SU-DHL-6 (cell line): Measurements from ENCODE around the gene CARMIL1.

Experiments
- H2AFZ ChIP-seq: fragments of 200-600 bp; sonication (generic); 2 replicates; pipeline ENCODE4 v1.6.1; 2014; ENCODE audit warnings: low read depth, mild to moderate bottlenecking, moderate library complexity, mixed read lengths, antibody characterized with exemption, low read length; ENCODE audit not compliant: severe bottlenecking
- H3F3A ChIP-seq: fragments of 200-600 bp; shearing (Covaris generic); 2 replicates; pipeline ENCODE4 v1.6.0; 2016; ENCODE audit warnings: antibody characterized with exemption, mild to moderate bottlenecking; ENCODE audit not compliant: insufficient read depth
- H3K27ac ChIP-seq: fragments of 200-600 bp; sonication (generic); 2 replicates; pipeline ENCODE4 v1.5.1; 2016; ENCODE audit warnings: low read depth, mild to moderate bottlenecking, low read length, moderate library complexity, mixed read lengths
- H3K27me3 ChIP-seq: fragments of 200-600 bp; sonication (generic), shearing (Covaris generic); 2 replicates; pipeline ENCODE4 v1.6.0; 2014; ENCODE audit warnings: mild to moderate bottlenecking, low read length
- H3K36me3 ChIP-seq: fragments of 200-600 bp; sonication (generic); 2 replicates; pipeline ENCODE4 v1.6.1; 2014; ENCODE audit warnings: mild to moderate bottlenecking, low read length, mixed read lengths
- H3K4me2 ChIP-seq: fragments of 300-600, 200-600 bp; shearing (Covaris generic), sonication (generic); 2 replicates; pipeline ENCODE4 v1.6.0; 2014; ENCODE audit warnings: low read length, low read depth, mild to moderate bottlenecking; ENCODE audit not compliant: poor library complexity, severe bottlenecking
- H3K4me3 ChIP-seq: fragments of 200-600 bp; sonication (generic); 2 replicates; pipeline ENCODE4 v1.5.1; 2014; ENCODE audit warnings: antibody characterized with exemption, low read length, mild to moderate bottlenecking, mixed read lengths; ENCODE audit not compliant: insufficient read depth, poor library complexity, severe bottlenecking
- H3K79me2 ChIP-seq: fragments of 200-600 bp; sonication (generic); 2 replicates; pipeline ENCODE4 v1.6.1; 2014; ENCODE audit warnings: mild to moderate bottlenecking, low read length, moderate library complexity; ENCODE audit not compliant: insufficient read depth
- H3K9ac ChIP-seq: fragments of 200-600 bp; sonication (generic); 2 replicates; pipeline ENCODE4 v1.7.0; 2014; ENCODE audit warnings: mild to moderate bottlenecking, low read length
- H3K9me2 ChIP-seq: fragments of 200-600 bp; sonication (generic); replicated peaks from 2 replicates; pipeline ENCODE4 v1.6.1; 2014; ENCODE audit warnings: low read length; ENCODE audit not compliant: insufficient read depth
- H3K9me3 ChIP-seq: fragments of 200-600 bp; sonication (generic); 2 replicates; pipeline ENCODE4 v1.6.1; 2014; ENCODE audit warnings: low read length, mixed read lengths; ENCODE audit not compliant: insufficient read depth
- H4K20me1 ChIP-seq: fragments of 200-600 bp; sonication (generic); 2 replicates; pipeline ENCODE4 v1.6.1; 2014; ENCODE audit warnings: low read depth, mild to moderate bottlenecking, antibody characterized with exemption, low read length, moderate library complexity, mixed read lengths
- CTCF ChIP-seq: fragments of 200-600 bp; sonication (generic); IDR thresholded peaks from one replicate; pipeline ENCODE4 v1.5.1; 2017; ENCODE audit warnings: antibody characterized with exemption, mild to moderate bottlenecking, low read length, moderate library complexity; ENCODE audit not compliant: insufficient read depth, poor library complexity, severe bottlenecking
- EZH2phosphoT487 ChIP-seq: fragments of 200-600 bp; sonication (generic), shearing (Covaris generic); conservative IDR thresholded peaks from 2 replicates; pipeline ENCODE4 v1.6.1; 2018; ENCODE audit warnings: mild to moderate bottlenecking, antibody characterized with exemption, low read length, moderate library complexity, mixed read lengths

The CARMIL1 gene

GRCh38 chr6:25287941-25288340 is 8.8 kb downstream of the CARMIL1 start:
- H2AFZ ChIP-seq: no peak overlapping the region
- no peaks in the 10 kb centered on the region for H3F3A ChIP-seq
- no peak overlapping the region for H3K27ac ChIP-seq
- H3K9me2 ChIP-seq: no peaks in the 10 kb centered on the region
- peaks cover 35% of the 10 kb centered on the region; the same call in 1 of the 2 replicates for H4K20me1 ChIP-seq
- no peaks in the 10 kb centered on the region for H3K9me3 ChIP-seq
- TF ChIP-seq EZH2phosphoT487 (no peak), CTCF (no peak)
- no peak overlapping the region for H3K4me2 ChIP-seq
- no peak overlapping the region for H3K9ac ChIP-seq
- peaks cover 59% of the 10 kb centered on the region for H3K79me2 ChIP-seq
- no peaks in the 10 kb centered on the region for H3K27me3 ChIP-seq
- no peak overlapping the region for H3K4me3 ChIP-seq
- peaks cover 16% of the 10 kb centered on the region; the same call in 1 of the 2 replicates for H3K36me3 ChIP-seq

GRCh38 chr6:25288518-25288917 is 9.3 kb downstream of the CARMIL1 start:
- Histone ChIP-seq H3K9me3 (no peaks in the 10 kb centered on the region), H3K4me3 (no peak overlapping the region), H3K79me2 (peaks cover 53% of the 10 kb centered on the region), H3K9ac (no peak overlapping the region), H3K9me2 (no peaks in the 10 kb centered on the region), H4K20me1 (peaks cover 34% of the 10 kb centered on the region; the same call in 1 of the 2 replicates), H2AFZ (no peak overlapping the region), H3K36me3 (peaks cover 16% of the 10 kb centered on the region; the same call in 1 of the 2 replicates), H3K4me2 (no peak overlapping the region), H3K27me3 (no peaks in the 10 kb centered on the region), H3F3A (no peaks in the 10 kb centered on the region), H3K27ac (no peak overlapping the region)
- TF ChIP-seq EZH2phosphoT487: no peak
- TF ChIP-seq CTCF: no peak

GRCh38 chr6:25290306-25291060 is 11.3 kb downstream of the CARMIL1 start:
- Histone ChIP-seq H3K27ac (no peak overlapping the region), H3K36me3 (peaks cover 9% of the 10 kb centered on the region; the same call in 1 of the 2 replicates), H2AFZ (no peak overlapping the region), H3K9ac (no peak overlapping the region), H4K20me1 (peaks cover 48% of the 10 kb centered on the region; the same call in 1 of the 2 replicates), H3K27me3 (no peaks in the 10 kb centered on the region), H3K79me2 (peaks cover 73% of the 10 kb centered on the region), H3K4me2 (no peak overlapping the region), H3K4me3 (no peak overlapping the region), H3K9me2 (no peaks in the 10 kb centered on the region), H3K9me3 (no peaks in the 10 kb centered on the region), H3F3A (no peaks in the 10 kb centered on the region)
- TF ChIP-seq EZH2phosphoT487 (no peak), CTCF (no peak)
